ENCODE results near the gene JPH3. TPM values are rescaled to one million over a fixed set of nuclear protein-coding genes. Genes with fewer than 3 reads are reported as not detected.
"Not testable (repeated sequence)": the region's sequence is repeated elsewhere in the genome, so short reads cannot be mapped to it uniquely, and the experiment has no call there.

Gene JPH3
- polyA plus RNA-seq, 2 of the 4 experiments (the other 2 are of a cell fraction): 0.36 to 1.6 TPM

GRCh38 chr16:87679593-87680271 is 77.4 kb downstream of the JPH3 start:
- H3K9me3 ChIP-seq: no peaks in the 10 kb centered on the region
- FAIRE-seq (no peak), DNase-seq (ENCODE audit: low read depth in 1 of 2, low spot score in 1 of 2) (no peak), ATAC-seq (no peak; a peak in 1 of 6 replicates)
- H3K4me1 ChIP-seq: no peaks in the 10 kb centered on the region; the same call in 2 of the 3 replicates
- ChIA-PET CTCF (interaction anchor here (0.9 to 1.6 kb wide), 4 partner anchors 9 to 220 kb away, joined by 3 to 4 read pairs (median 3); no protein-coding TSS in a partner anchor), POLR2A (no interaction called here)
- WGBS (ENCODE audit: missing lambda C conversion rate): 87% methylated on average over 14 of the region's 18 CpGs
- TF ChIP-seq MAZ (IDR thresholded peaks at IDR 0.05; ENCODE audit: borderline replicate concordance, low read depth, low read length): no peak
- no peak for TF ChIP-seq JUN (IDR thresholded peaks at IDR 0.05)
- TF ChIP-seq JUNB (IDR thresholded peaks at IDR 0.05): no peak
- no peak for TF ChIP-seq KDM1A (IDR thresholded peaks at IDR 0.05; ENCODE audit: low read depth)
- TF ChIP-seq NR3C1 (IDR thresholded peaks at IDR 0.05): no peak
- no peak for TF ChIP-seq HMGXB4 (CRISPR knock-in tag; IDR thresholded peaks at IDR 0.05; ENCODE audit: borderline replicate concordance)
- TF ChIP-seq ATOH8 (CRISPR knock-in tag; IDR thresholded peaks at IDR 0.05; ENCODE audit: low read depth): no peak
- TF ChIP-seq SMC3 (IDR thresholded peaks at IDR 0.05): no peak
- no peak for TF ChIP-seq EHMT2 (IDR thresholded peaks at IDR 0.05; ENCODE audit: low read depth)
- H3K4me2 ChIP-seq: no peak overlapping the region
- H3K4me3 ChIP-seq: no peak overlapping the region
- H3K27ac ChIP-seq: no peak overlapping the region

- 84% methylated on average over 13 of the region's 17 CpGs for WGBS (ENCODE audit: missing lambda C conversion rate)
- Histone ChIP-seq H3K27ac (no peak overlapping the region), H3K4me1 (no peaks in the 10 kb centered on the region; the same call in 2 of the 3 replicates), H3K4me2 (no peak overlapping the region), H3K4me3 (no peak overlapping the region), H3K9me3 (no peaks in the 10 kb centered on the region)
- ChIA-PET POLR2A (no interaction called here), CTCF (interaction anchor here (0.9 to 1.9 kb wide), 4 partner anchors 9 to 50 kb away, joined by 3 to 4 read pairs (median 4); no protein-coding TSS in a partner anchor)
- no peak for ATAC-seq
- no peak for FAIRE-seq
- TF ChIP-seq NPAS2 (CRISPR knock-in tag; IDR thresholded peaks at IDR 0.05; ENCODE audit: borderline replicate concordance) (no peak), MAZ (IDR thresholded peaks at IDR 0.05; ENCODE audit: borderline replicate concordance, low read depth, low read length) (no peak)
- no peak for DNase-seq (ENCODE audit: low read depth in 1 of 2, low spot score in 1 of 2)
Observed at GRCh38 chr16:87680272-87680644, 78.0 kb downstream of the JPH3 start.

GRCh38 chr16:87681051-87681602 is 78.8 kb downstream of the JPH3 start:
- 47% methylated on average over 23 of the region's 60 CpGs for WGBS (ENCODE audit: missing lambda C conversion rate)
- POLR2A ChIA-PET; ATAC-seq; DNase-seq (ENCODE audit: low read depth in 1 of 2, low spot score in 1 of 2); H3K4me1 ChIP-seq; H3K4me3 ChIP-seq; H3K9me3 ChIP-seq; H3K27ac ChIP-seq; FAIRE-seq; H3K4me2 ChIP-seq: not testable (repeated sequence)
- CTCF ChIA-PET: interaction anchor here (0.8 to 1.9 kb wide), 2 partner anchors 24 to 28 kb away, joined by 3 to 4 read pairs; no protein-coding TSS in a partner anchor

- peak; percentile 27 to 68; a peak in 5 of 6 replicates for ATAC-seq
- TF ChIP-seq SMC3 (IDR thresholded peaks at IDR 0.05): no peak
- 0 out of 2 replicates have a peak, but pooled peaks have one; percentile 16 for TF ChIP-seq MAX (IDR thresholded peaks at IDR 0.05)
- H3K4me1 ChIP-seq: no peaks in the 10 kb centered on the region; the same call in 2 of the 3 replicates
- H3K9me3 ChIP-seq: no peaks in the 10 kb centered on the region
- H3K4me2 ChIP-seq: no peak overlapping the region
- POLR2A ChIA-PET: no interaction called here
- H3K4me3 ChIP-seq: no peak overlapping the region
- CTCF ChIA-PET: interaction anchor here (0.8 to 1.9 kb wide), 3 partner anchors 10 to 29 kb away, joined by 3 to 5 read pairs (median 4); no protein-coding TSS in a partner anchor
- WGBS (ENCODE audit: missing lambda C conversion rate): 36% methylated on average over 9 of the region's 9 CpGs
- DNase-seq (ENCODE audit: low read depth in 1 of 2, low spot score in 1 of 2): peak; percentile 46 to 48
- H3K27ac ChIP-seq: no peak overlapping the region
- FAIRE-seq: no peak
Observed at GRCh38 chr16:87681981-87682570, 79.8 kb downstream of the JPH3 start.
